ENCODE results near the gene TEX19. TPM values are rescaled to one million over a fixed set of nuclear protein-coding genes. Genes with fewer than 3 reads are reported as not detected.

The TEX19 gene
- total RNA-seq, 2 experiments from 2014 or later, result 2.0 to 3.4 TPM

- ChIA-PET CTCF (ENCODE audit: unreplicated experiment) (no interaction called here), POLR2A (interaction anchor here (1.1 kb wide), 1 partner anchor 28 kb away, joined by 3 read pairs; no protein-coding TSS in a partner anchor)
These were observed 40.0 kb downstream of the TEX19 start for GRCh38 chr17:82399041-82399441.

GRCh38 chr17:82399601-82400101 is 40.6 kb downstream of the TEX19 start:
- Histone ChIP-seq H2AFZ (ENCODE audit: low read length) (no peak overlapping the region), H3K4me2 (ENCODE audit: low read length) (no peak overlapping the region), H3K79me2 (ENCODE audit: insufficient read depth, low read depth, low read length) (no peaks in the 10 kb centered on the region), H3K9me2 (ENCODE audit: insufficient read depth, low read length) (no peaks in the 10 kb centered on the region), H3K4me3 (ENCODE audit: low read depth, low read length, poor library complexity, severe bottlenecking) (no peak overlapping the region), H3K36me3 (ENCODE audit: insufficient read depth, low read length) (peaks cover 41% of the 10 kb centered on the region), H3K4me1 (ENCODE audit: insufficient read depth, low read length, poor library complexity, severe bottlenecking) (peaks cover 29% of the 10 kb centered on the region), H4K20me1 (ENCODE audit: insufficient read depth, low read length) (no peaks in the 10 kb centered on the region), H3K27ac (ENCODE audit: low read depth, low read length, poor library complexity, severe bottlenecking) (no peak overlapping the region), H3K9me3 (ENCODE audit: low read length) (no peaks in the 10 kb centered on the region)
- ChIA-PET POLR2A (interaction anchor here (1.1 kb wide), 1 partner anchor 29 kb away, joined by 3 read pairs; no protein-coding TSS in a partner anchor), CTCF (ENCODE audit: unreplicated experiment) (no interaction called here)
- no peak for DNase-seq (ENCODE audit: low spot score)
- intact Hi-C loops (cut with micrococcal nuclease; ENCODE audit: unreplicated experiment), result no loop called here
- no TSS peak for BruUV-seq (replicated peaks)
- TF ChIP-seq EZH2phosphoT487 (IDR thresholded peaks at IDR 0.05; ENCODE audit: borderline replicate concordance, low read depth, low read length), result no peak
- no peak for TF ChIP-seq CTCF (conservative IDR thresholded peaks at IDR 0.05; ENCODE audit: low read length)

More at GRCh38 chr17:82399041-82399441, 40.0 kb downstream of the TEX19 start:
- intact Hi-C loops (cut with micrococcal nuclease; ENCODE audit: unreplicated experiment), result no loop called here
- BruUV-seq (replicated peaks), result no TSS peak
- Histone ChIP-seq H3K79me2 (ENCODE audit: insufficient read depth, low read depth, low read length) (no peaks in the 10 kb centered on the region), H3K4me3 (ENCODE audit: low read depth, low read length, poor library complexity, severe bottlenecking) (no peak overlapping the region), H3K4me1 (ENCODE audit: insufficient read depth, low read length, poor library complexity, severe bottlenecking) (peaks cover 29% of the 10 kb centered on the region), H3K4me2 (ENCODE audit: low read length) (no peak overlapping the region), H2AFZ (ENCODE audit: low read length) (no peak overlapping the region), H3K9me2 (ENCODE audit: insufficient read depth, low read length) (no peaks in the 10 kb centered on the region), H4K20me1 (ENCODE audit: insufficient read depth, low read length) (no peaks in the 10 kb centered on the region), H3K27ac (ENCODE audit: low read depth, low read length, poor library complexity, severe bottlenecking) (no peak overlapping the region), H3K36me3 (ENCODE audit: insufficient read depth, low read length) (peaks cover 36% of the 10 kb centered on the region), H3K9me3 (ENCODE audit: low read length) (no peaks in the 10 kb centered on the region)
- TF ChIP-seq CTCF (conservative IDR thresholded peaks at IDR 0.05; ENCODE audit: low read length) (no peak), EZH2phosphoT487 (IDR thresholded peaks at IDR 0.05; ENCODE audit: borderline replicate concordance, low read depth, low read length) (no peak)
- DNase-seq (ENCODE audit: low spot score), result no peak

GRCh38 chr17:82400206-82400605 is 41.2 kb downstream of the TEX19 start:
- POLR2A ChIA-PET, result interaction anchor here (0.6 to 2.0 kb wide), 3 partner anchors 30 to 80 kb away, joined by 3 to 5 read pairs (median 5); no protein-coding TSS in a partner anchor
- intact Hi-C loops (cut with micrococcal nuclease; ENCODE audit: unreplicated experiment), result no loop called here
- BruUV-seq (replicated peaks), result no TSS peak

More at GRCh38 chr17:82400206-82400605, 41.2 kb downstream of the TEX19 start:
- Histone ChIP-seq H3K4me1 (ENCODE audit: insufficient read depth, low read length, poor library complexity, severe bottlenecking) (peaks cover 29% of the 10 kb centered on the region), H3K4me3 (ENCODE audit: low read depth, low read length, poor library complexity, severe bottlenecking) (no peak overlapping the region), H3K79me2 (ENCODE audit: insufficient read depth, low read depth, low read length) (no peaks in the 10 kb centered on the region), H3K9me2 (ENCODE audit: insufficient read depth, low read length) (no peaks in the 10 kb centered on the region), H3K4me2 (ENCODE audit: low read length) (no peak overlapping the region), H3K9me3 (ENCODE audit: low read length) (no peaks in the 10 kb centered on the region), H2AFZ (ENCODE audit: low read length) (no peak overlapping the region), H3K27ac (ENCODE audit: low read depth, low read length, poor library complexity, severe bottlenecking) (no peak overlapping the region), H4K20me1 (ENCODE audit: insufficient read depth, low read length) (no peaks in the 10 kb centered on the region), H3K36me3 (ENCODE audit: insufficient read depth, low read length) (peaks cover 42% of the 10 kb centered on the region)
- TF ChIP-seq EZH2phosphoT487 (IDR thresholded peaks at IDR 0.05; ENCODE audit: borderline replicate concordance, low read depth, low read length) (no peak), CTCF (conservative IDR thresholded peaks at IDR 0.05; ENCODE audit: low read length) (no peak)
- CTCF ChIA-PET (ENCODE audit: unreplicated experiment), result no interaction called here
- DNase-seq (ENCODE audit: low spot score), result no peak

Data from OCI-LY7 (cell line).